ENCODE measurements around the gene ENTPD2.
"Not testable (repeated sequence)": the region's sequence is repeated elsewhere in the genome, so short reads cannot be mapped to it uniquely, and the experiment has no call there.

ENTPD2 gene

DNA sequence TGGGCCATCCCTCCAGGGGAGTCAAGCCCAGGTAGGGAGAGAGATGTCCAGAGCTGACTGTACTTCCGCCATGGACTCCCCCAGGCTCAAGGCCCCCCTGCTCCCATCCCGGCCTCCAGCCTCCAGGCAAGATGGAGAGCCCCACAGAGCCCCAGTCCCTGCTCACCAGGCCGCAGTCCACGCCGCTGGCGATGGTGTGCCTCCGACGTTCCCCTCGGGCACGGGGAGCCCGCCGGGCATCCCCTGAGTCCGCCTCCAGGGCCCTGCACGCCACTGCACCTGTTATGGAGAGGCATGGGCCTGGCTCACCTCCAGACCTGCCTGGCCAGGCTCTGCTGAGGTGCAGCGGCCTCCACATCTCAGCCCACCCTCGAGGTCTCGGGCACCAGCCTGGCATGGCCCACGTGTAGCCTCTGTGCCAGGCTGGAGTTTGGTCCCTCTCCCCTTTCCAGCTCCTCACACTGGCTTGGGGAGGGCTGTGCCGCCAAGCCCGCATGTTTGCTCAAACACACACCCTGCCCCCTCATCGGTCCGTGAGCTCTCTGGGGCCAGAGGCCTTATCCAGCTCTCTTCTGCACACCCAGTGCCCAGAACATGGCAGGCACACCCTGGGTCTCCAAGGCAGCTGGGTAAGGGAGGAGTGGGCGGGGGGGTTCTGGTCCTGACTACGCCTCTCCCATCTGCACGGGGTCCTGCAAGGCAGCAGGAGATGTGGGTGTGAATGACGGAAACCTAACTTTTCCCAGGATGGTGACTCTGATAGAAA lies 12.4 kb upstream of the ENTPD2 start:
- Histone ChIP-seq H3K27me3 (ENCODE audit: insufficient read depth, low read depth, severe bottlenecking) (no peaks in the 10 kb centered on the region), H3K4me3 (ENCODE audit: low read depth, low read length) (no peak overlapping the region), H3K9me3 (ENCODE audit: severe bottlenecking) (no peaks in the 10 kb centered on the region), H3K36me3 (peaks cover 42% of the 10 kb centered on the region), H3K27ac (no peak overlapping the region)
- no peak for DNase-seq
- TF ChIP-seq CTCF (IDR thresholded peaks at IDR 0.05; ENCODE audit: low read depth, low read length) = no peak

- no peak for TF ChIP-seq CTCF (IDR thresholded peaks at IDR 0.05; ENCODE audit: low read depth, low read length)
- no peak overlapping the region for H3K27ac ChIP-seq
- H3K27me3 ChIP-seq (ENCODE audit: insufficient read depth, low read depth, severe bottlenecking) = no peaks in the 10 kb centered on the region
- peaks cover 42% of the 10 kb centered on the region for H3K36me3 ChIP-seq
- DNase-seq = no peak
- H3K9me3 ChIP-seq (ENCODE audit: severe bottlenecking) = no peaks in the 10 kb centered on the region
- H3K4me3 ChIP-seq (ENCODE audit: low read depth, low read length) = no peak overlapping the region
Measured at GRCh38 chr9:137065336-137065967, 11.6 kb upstream of the ENTPD2 start.

GRCh38 chr9:137064880-137065164 lies 11.0 kb upstream of the ENTPD2 start:
- H3K36me3 ChIP-seq = peaks cover 42% of the 10 kb centered on the region
- no peak overlapping the region for H3K27ac ChIP-seq
- H3K27me3 ChIP-seq (ENCODE audit: insufficient read depth, low read depth, severe bottlenecking) = no peaks in the 10 kb centered on the region
- TF ChIP-seq CTCF (IDR thresholded peaks at IDR 0.05; ENCODE audit: low read depth, low read length) = no peak
- no peak for DNase-seq
- H3K4me3 ChIP-seq (ENCODE audit: low read depth, low read length) = no peak overlapping the region
- H3K9me3 ChIP-seq (ENCODE audit: severe bottlenecking) = no peaks in the 10 kb centered on the region

DNA sequence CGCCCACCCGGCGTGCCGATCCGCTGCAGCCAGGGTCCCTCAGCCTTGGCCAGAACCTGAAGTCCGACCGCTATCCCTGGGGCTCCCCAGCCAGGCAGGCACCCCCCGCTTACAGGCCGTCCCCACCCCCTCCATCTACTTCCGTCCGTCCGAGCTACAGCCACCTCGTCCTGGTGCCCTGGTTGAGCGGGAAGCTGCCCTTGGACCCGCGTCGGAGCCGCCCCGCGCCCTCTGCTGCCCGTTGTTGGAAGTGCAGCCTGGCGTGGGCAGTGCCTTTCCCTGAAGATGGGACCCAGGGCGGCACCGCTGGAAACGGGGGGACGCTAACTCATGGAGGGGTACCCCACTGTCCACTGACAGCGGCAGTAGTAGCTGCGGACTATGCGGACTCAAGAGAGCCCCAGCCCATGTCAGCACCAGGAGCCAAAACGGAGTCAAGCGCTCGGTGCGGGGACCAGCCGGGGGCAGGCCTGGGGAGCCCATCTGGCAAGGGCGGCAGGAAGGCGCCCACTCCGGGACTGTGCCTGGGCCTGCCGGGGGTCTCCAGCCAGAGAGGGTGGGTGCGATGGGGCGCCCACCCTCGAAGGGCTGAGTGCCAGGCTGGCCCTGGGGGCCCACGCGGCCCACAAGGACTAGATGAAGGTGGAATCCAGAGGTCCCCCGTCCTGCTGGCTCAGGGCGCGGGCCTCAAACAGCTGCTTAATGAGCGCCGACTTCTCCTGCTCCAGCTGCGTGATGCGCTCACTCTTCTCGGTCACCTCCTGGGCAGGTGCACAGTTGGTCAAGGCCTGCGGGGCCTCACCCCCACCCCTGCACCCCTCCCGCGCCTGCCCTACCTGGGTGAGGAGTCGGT lies 10.4 kb upstream of the ENTPD2 start:
- Histone ChIP-seq H3K9me3 (ENCODE audit: severe bottlenecking) (no peaks in the 10 kb centered on the region), H3K27ac (peak overlapping the region; percentile 50), H3K4me3 (ENCODE audit: low read depth, low read length) (no peak overlapping the region), H3K36me3 (peaks cover 42% of the 10 kb centered on the region), H3K27me3 (ENCODE audit: insufficient read depth, low read depth, severe bottlenecking) (no peaks in the 10 kb centered on the region)
- DNase-seq = peak; percentile 78
- TF ChIP-seq CTCF (IDR thresholded peaks at IDR 0.05; ENCODE audit: low read depth, low read length) = peak; percentile 94

DNA sequence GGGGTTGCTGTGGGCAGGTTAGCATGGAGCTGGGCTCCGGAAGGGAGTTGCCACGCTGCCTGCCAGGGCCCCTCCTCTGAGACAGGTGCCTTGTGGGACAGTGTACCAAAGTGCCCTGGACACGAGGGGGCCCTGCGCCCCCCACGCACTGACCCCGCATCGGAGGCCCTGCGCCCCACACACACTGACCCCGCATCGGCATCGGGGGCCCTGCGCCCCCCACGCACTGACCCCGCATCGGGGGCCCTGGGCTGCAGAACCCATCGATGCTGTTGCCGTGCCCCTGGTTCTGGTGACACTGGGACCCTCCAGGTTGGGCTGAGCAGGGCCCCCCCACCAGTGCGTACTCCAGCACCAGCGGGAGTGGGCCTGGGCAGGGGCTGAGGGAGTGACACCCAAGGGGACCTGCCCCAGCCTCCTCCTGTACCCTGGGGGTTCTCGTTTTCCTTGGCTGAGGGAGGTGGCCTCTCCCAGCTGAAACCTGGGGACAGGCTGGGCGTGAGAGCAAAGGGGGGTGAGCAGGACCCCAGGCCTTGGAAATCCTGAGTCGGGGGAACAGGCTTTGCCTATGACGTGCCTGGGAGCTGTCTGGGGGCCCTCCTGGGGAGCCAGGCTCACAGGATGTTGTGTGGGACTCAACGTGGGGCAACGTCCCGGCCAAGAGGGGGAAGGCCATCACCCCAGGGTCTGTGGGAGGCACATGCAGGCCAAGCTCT lies 9.6 kb upstream of the ENTPD2 start:
- Histone ChIP-seq H3K9me3 (ENCODE audit: severe bottlenecking) (no peaks in the 10 kb centered on the region), H3K4me3 (ENCODE audit: low read depth, low read length) (no peak overlapping the region), H3K27me3 (ENCODE audit: insufficient read depth, low read depth, severe bottlenecking) (no peaks in the 10 kb centered on the region), H3K27ac (peak overlapping the region; percentile 50), H3K36me3 (peaks cover 40% of the 10 kb centered on the region)
- no peak for DNase-seq
- TF ChIP-seq CTCF (IDR thresholded peaks at IDR 0.05; ENCODE audit: low read depth, low read length) = no peak

DNA sequence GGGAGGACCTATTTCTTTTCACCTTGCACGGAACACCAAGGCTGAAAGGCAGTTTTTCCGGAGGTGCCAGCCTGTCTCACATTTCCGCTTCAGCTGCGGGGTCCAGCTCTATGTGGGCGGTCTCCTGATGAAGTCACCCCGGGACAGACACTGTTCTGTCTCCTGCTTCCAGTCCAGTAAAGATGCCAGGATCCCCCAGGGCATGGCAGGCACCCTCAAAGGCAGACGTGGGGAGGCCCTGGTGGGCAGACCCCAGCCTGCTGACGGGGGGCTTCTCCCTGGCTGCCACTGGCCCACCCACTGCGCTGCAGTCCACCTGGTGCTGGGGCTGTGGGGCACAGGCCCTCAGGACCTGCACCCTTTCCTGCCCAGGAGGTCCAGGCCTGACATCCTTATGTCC lies 8.9 kb upstream of the ENTPD2 start:
- H3K27me3 ChIP-seq (ENCODE audit: insufficient read depth, low read depth, severe bottlenecking); DNase-seq: not testable (repeated sequence)

More for the DNA sequence above, 8.9 kb upstream of the ENTPD2 start:
- not testable (repeated sequence) for H3K4me3 ChIP-seq (ENCODE audit: low read depth, low read length); H3K9me3 ChIP-seq (ENCODE audit: severe bottlenecking); H3K27ac ChIP-seq
- peaks cover 37% of the 10 kb centered on the region for H3K36me3 ChIP-seq

All from WERI-Rb-1 (cell line).